NK-92 (cell line): ENCODE results near the gene FBXO34.
"Not testable (repeated sequence)": the region's sequence is repeated elsewhere in the genome, so short reads cannot be mapped to it uniquely, and the experiment has no call there.

Experiments
- DNase-seq: peaks from one replicate; lab custom pipeline; 2025; ENCODE audit not compliant: unreplicated experiment; lab: John Stamatoyannopoulos, UW

Gene FBXO34

GRCh38 chr14:55309761-55310365 lies 38.6 kb downstream of the FBXO34 start:
- DNase-seq = no peak

DNA sequence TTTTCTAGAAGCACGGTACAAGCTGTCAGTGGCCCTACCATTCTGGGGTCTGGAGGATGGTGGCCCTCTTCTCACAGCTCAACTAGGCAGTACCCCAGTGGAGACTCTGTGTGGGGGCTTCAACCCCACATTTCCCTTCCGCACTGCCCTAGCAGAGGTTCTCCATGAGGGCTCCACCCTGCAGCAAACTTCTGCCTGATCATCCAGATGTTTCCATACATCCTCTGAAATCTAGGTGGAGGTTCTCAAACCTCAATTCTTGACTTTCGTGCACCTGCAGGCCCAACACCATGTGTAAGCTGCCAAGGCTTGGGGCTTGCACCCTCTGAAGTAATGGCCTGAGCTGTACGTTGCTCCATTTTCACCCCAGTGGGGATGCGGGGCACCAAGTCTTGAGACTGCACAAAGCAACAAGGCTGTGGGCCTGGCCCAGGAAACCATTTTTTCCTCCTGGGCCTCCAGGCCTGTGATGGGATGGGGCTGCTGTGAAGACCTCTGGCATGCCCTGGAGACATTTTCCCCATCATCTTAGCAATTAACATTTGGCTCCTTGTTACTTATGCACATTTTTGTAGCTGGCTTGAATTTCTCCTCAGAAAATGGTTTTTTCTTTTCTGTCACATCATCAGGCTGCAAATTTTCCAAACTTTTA lies 41.3 kb downstream of the FBXO34 start:
- not testable (repeated sequence) for DNase-seq

DNA sequence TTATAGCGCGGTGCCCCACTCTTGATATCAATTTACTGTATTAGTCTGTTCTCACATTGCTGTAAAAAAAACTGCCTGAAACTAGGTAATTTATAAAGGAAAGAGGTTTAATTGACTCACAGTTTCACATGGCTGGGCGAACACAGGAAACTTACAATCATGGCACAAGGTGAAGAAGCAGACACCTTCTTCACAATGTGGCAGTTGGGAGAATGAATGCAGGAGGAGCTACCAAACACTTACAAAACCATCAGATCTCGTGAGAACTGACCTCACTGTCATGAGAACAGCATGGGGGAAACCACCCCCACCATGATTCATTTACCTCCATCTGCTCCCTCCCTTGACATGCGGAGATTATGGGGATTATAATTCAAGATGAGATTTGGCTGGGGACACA lies 42.3 kb downstream of the FBXO34 start:
- DNase-seq = no peak

GRCh38 chr14:55314449-55314848 lies 43.2 kb downstream of the FBXO34 start:
- no peak for DNase-seq

GRCh38 chr14:55316564-55316963 lies 45.3 kb downstream of the FBXO34 start:
- DNase-seq = no peak

DNA sequence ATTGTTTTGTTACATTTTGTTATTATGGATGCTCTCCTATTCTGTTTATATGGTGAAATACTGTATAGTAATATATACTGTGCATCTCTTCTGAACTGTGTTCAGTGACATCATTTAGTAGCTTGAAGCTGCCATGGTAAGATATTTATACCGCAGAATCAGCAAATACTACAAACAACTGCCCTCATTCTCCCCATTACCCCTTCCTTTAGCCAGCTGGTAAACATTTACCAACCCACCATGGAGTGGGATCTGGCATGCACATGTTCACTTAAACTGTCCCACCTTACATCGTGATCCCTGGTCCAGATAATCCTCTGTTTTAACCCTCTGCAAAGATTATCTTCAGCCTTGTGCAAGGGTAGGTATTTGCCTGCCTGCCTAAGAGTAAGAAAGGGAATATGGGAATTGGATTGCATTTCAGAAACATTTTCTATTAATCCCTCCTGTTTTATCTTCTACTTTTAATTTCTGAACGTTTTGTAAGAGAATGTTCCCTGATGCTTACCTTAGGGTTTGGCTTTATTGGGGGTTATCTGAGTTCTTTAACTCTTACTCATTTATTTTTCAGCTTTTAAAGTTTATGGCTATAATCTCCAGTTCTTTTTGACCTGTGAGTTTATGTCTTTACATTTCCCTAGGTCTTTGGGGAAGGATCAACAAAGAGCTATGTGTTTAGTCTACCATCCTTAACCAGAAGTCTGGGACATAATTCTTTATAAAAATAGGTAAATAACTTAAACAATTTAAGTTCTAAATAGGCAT lies 46.5 kb downstream of the FBXO34 start:
- no peak for DNase-seq

DNA sequence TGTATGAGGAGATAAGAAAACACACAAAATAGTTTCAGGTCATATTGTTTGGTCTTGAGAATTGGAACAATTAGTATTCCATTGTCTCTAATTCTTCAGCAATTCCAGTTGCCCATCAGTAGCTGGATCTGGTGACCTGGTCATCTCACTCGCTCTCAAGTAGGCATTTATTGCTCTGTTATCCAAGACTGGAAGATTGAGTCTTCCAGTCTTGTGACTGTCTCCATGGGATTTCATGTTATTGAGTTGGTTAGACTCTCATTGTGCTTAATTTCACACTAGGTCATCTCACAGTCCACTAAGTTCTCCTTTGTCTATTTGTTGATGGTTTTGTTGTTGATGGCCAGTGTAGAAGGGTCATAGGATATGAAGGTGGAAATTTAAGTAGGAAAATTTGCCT lies 47.5 kb downstream of the FBXO34 start:
- no peak for DNase-seq

GRCh38 chr14:55323910-55324309 lies 52.7 kb downstream of the FBXO34 start:
- DNase-seq = no peak

DNA sequence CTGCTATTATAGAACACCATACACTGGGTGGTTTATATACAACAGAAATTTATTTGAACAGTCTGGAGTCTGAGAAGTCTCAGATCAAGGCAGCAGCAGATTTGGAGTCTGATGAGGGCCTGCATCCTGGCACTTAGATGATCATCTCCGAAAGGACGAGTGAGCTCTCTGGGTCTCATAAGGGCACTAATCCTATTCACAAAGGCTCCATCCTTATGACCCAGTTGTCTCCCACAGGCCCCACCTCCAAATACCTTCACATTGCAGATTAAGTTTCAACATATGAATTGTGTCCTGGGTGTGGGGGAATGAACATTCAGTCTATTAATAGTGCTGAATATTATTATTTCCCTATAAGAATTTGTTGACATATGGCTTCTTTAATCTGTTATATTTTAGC lies 53.6 kb downstream of the FBXO34 start:
- no peak for DNase-seq

- DNase-seq = no peak
Measured at GRCh38 chr14:55327179-55327578, 56.0 kb downstream of the FBXO34 start.

- no peak for DNase-seq
Measured at GRCh38 chr14:55328317-55328716, 57.1 kb downstream of the FBXO34 start.

- DNase-seq = no peak
Measured at GRCh38 chr14:55329999-55330710, 58.9 kb downstream of the FBXO34 start.

DNA sequence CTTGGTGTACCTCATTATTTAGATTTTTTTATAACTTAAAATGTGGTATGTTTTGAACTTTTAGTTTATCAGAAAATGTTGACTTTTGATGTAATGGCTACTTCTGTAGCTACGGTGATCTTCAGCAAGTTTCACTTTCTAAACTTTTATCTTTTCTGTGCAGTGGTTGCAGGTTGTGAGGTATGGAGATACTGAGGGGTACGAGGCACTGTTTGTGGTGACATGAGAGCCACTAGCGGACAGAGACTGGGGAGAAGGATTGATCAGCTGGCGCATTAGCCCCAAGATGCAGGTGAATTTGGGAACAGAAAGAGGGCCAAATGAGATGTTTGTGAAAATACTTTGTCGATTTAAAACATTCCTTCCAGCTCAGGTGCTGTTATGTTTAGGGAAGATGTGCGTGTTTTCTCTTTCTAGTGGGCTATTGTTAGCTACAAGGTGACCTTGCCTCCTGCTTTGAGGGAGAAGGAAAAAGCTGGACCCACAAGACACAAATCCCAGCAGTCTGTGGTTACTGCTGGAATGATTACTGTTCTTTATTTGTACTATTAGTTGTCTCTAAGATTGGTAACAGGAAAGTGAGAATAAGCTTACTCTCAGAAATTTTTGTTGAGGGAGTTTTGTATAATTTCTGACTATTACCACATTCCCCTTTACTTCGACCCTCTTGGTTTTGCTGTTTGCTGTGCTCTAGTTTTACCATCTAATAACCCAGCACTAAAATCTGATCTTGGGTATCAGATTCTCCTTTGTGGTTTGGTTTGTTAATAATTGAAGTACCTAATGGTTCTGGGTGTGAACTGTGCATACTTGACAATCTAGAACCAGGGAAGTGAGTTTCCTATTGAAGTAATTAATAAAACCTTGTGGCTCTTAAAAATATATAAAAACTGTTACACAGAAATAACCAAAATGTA lies 61.7 kb downstream of the FBXO34 start:
- DNase-seq = no peak

GRCh38 chr14:55333711-55334485 lies 62.7 kb downstream of the FBXO34 start:
- DNase-seq = no peak

- DNase-seq = no peak
Measured at GRCh38 chr14:55336162-55336561, 64.9 kb downstream of the FBXO34 start.

DNA sequence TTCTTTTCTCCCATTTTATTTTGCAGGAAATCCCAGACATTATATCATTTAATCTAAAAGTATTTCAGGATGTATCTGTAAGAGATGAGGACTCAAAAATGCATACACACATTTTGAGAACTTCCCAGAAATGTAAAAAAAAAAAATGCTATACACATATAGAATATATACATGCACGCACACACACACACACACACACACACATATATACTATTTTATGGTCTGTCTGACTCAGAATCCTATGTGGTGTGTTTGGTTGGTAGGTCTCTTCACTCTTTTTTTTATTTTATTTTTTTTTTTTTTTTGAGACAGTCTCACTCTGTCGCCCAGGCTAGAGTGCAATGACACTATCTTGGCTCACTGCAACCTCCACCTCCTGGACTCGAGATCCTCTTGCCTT lies 65.5 kb downstream of the FBXO34 start:
- DNase-seq = no peak

GRCh38 chr14:55339770-55340169 lies 68.5 kb downstream of the FBXO34 start:
- no peak for DNase-seq

- DNase-seq = no peak
Measured at GRCh38 chr14:55340482-55340881, 69.3 kb downstream of the FBXO34 start.

DNA sequence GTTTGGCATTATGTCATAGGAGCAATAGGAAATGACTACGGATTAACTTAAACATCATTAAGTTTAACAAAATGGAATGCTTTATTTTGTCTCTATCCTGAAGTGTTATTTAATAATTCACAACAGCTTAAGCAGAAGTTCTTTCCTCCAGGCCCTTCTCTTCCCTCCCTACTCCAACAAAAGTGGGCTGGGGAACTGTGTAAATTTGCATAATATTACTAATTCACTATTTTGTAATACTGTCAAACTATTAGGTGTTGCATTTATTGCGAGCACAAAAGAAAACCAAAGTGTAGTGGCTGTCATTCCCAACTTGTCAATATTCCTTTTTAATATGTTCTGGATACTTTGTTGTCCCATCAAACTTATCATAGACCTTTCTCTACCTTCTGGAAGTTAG lies 70.6 kb downstream of the FBXO34 start:
- no peak for DNase-seq
